GM12878 (cell line): Measurements from ENCODE around the gene SPAG9. TPM values are rescaled to one million over a fixed set of nuclear protein-coding genes. Genes with fewer than 3 reads are reported as not detected.

ENCODE experiments used
- ATAC-seq: fragments of 200-7000 bp; cut with Tn5 transposase; 3 replicates; pipeline ENCODE4 v1.9.1; 2020; ENCODE audit warnings: mild to moderate bottlenecking, moderate library complexity
- BruUV-seq: library from RNA; stranded (reverse); fragments of 400-500 nt; replicated peaks from 2 replicates; lab custom pipeline; 2021; lab: Mats Ljungman, UMichigan
- CTCF ChIA-PET: fragments of 300-600 bp; sonication (Branson Sonifier 250); formaldehyde crosslinking; extraction: SDS; loops from one replicate; lab custom pipeline; 2021; ENCODE audit warnings: inconsistent platforms; lab: Yijun Ruan, JAX
- POLR2A ChIA-PET: fragments of 350-600 bp; formaldehyde crosslinking; extraction: SDS; loops from one replicate; lab custom pipeline; 2021; ENCODE audit warnings: inconsistent platforms; lab: Charles Lee
- RAD21 ChIA-PET: fragments of 300-600 bp; sonication (Branson Sonifier 250); formaldehyde crosslinking; loops from one replicate; lab custom pipeline; 2023; ENCODE audit warnings: antibody characterized with exemption; ENCODE audit not compliant: unreplicated experiment; lab: Charles Lee
- SMC1A ChIA-PET: fragments of 300-600 bp; sonication (Branson Sonifier 250); formaldehyde crosslinking; loops from one replicate; lab custom pipeline; 2023; ENCODE audit not compliant: unreplicated experiment, uncharacterized antibody; lab: Charles Lee
- DNase-seq: peaks from one replicate; pipeline ENCODE4 v3.0.0-alpha.2; 2011; ENCODE audit warnings: low read depth, low spot score
- FAIRE-seq: peaks from 3 replicates; lab custom pipeline; 2011; peaks lifted over from hg19 to GRCh38; lab: Jason Lieb, UNC
- H2AFZ ChIP-seq: 2 replicates; pipeline ENCODE4 v1.6.0; 2011; ENCODE audit warnings: low read depth, low read length, control low read depth; ENCODE audit not compliant: control insufficient read depth
- H3K27ac ChIP-seq: 2 replicates; pipeline ENCODE4 v1.5.1; 2011; ENCODE audit warnings: control low read depth; ENCODE audit not compliant: control insufficient read depth, insufficient read depth
- H3K27me3 ChIP-seq, 2 experiments: replicated peaks in 1 of 2; 2 replicates each; pipeline versions ENCODE4 v1.6.0 to v1.6.1; 2011; ENCODE audit warnings: low read length in 1 of 2; ENCODE audit not compliant: control insufficient read depth in 2 of 2, insufficient read depth in 2 of 2
- H3K36me3 ChIP-seq, 2 experiments: 2 replicates each; pipeline ENCODE4 v1.5.1; 2011; ENCODE audit warnings: low read length in 1 of 2; ENCODE audit not compliant: control insufficient read depth in 2 of 2, insufficient read depth in 2 of 2
- H3K4me1 ChIP-seq: 2 replicates; pipeline ENCODE4 v1.6.1; 2011; ENCODE audit warnings: mild to moderate bottlenecking, low read length, moderate library complexity, mixed read lengths; ENCODE audit not compliant: control insufficient read depth, insufficient read depth
- H3K4me2 ChIP-seq: 2 replicates; pipeline ENCODE4 v1.6.0; 2011; ENCODE audit warnings: control low read depth; ENCODE audit not compliant: control insufficient read depth, insufficient read depth
- H3K4me3 ChIP-seq: fragments of 200-600 bp; sonication (generic); 2 replicates; pipeline ENCODE4 v1.5.1; 2016
- H3K79me2 ChIP-seq: 2 replicates; pipeline ENCODE4 v1.6.0; 2011; ENCODE audit warnings: low read length; ENCODE audit not compliant: control insufficient read depth, insufficient read depth
- H3K9ac ChIP-seq: 2 replicates; pipeline ENCODE4 v1.8.0; 2011; ENCODE audit warnings: low read length, control low read depth, mixed read lengths; ENCODE audit not compliant: control insufficient read depth, insufficient read depth
- H3K9me3 ChIP-seq: replicated peaks from 3 replicates; pipeline ENCODE4 v1.5.1; 2011; ENCODE audit warnings: mild to moderate bottlenecking, low read length; ENCODE audit not compliant: control insufficient read depth, insufficient read depth
- H4K20me1 ChIP-seq: 2 replicates; pipeline ENCODE4 v1.6.0; 2011; ENCODE audit not compliant: control insufficient read depth, insufficient read depth
- CHD1 ChIP-seq: IDR thresholded peaks from 2 replicates; pipeline ENCODE4 v1.6.1; 2012; ENCODE audit warnings: low read depth, low read length, improper control_type of control experiment
- CREM ChIP-seq: IDR thresholded peaks from 2 replicates; pipeline ENCODE4 v1.6.1; 2014; ENCODE audit warnings: antibody characterized with exemption, low read depth
- FOS ChIP-seq: IDR thresholded peaks from 3 replicates; pipeline ENCODE4 v1.6.1; 2011; ENCODE audit warnings: borderline replicate concordance; ENCODE audit not compliant: insufficient read length; ENCODE audit errors: extremely low read depth
- IRF4 ChIP-seq: IDR thresholded peaks from 2 replicates; pipeline ENCODE4 v1.6.1; 2011; ENCODE audit warnings: low read depth, low read length
- MEF2A ChIP-seq: IDR thresholded peaks from 2 replicates; pipeline ENCODE4 v1.6.1; 2011; ENCODE audit warnings: low read depth, mild to moderate bottlenecking, low read length, moderate library complexity; ENCODE audit not compliant: insufficient read depth
- RCOR1 ChIP-seq: conservative IDR thresholded peaks from 2 replicates; pipeline ENCODE4 v1.6.1; 2012; ENCODE audit warnings: low read depth, low read length, improper control_type of control experiment
- RFX5 ChIP-seq: IDR thresholded peaks from 2 replicates; pipeline ENCODE4 v1.6.1; 2011; ENCODE audit warnings: low read depth, low read length, improper control_type of control experiment
- STAT1 ChIP-seq: fragments of 450-650 bp; conservative IDR thresholded peaks from 2 replicates; pipeline ENCODE4 v1.6.1; 2014; ENCODE audit warnings: antibody characterized with exemption, mild to moderate bottlenecking
- TARDBP ChIP-seq: IDR thresholded peaks from 2 replicates; pipeline ENCODE4 v1.6.1; 2016; ENCODE audit warnings: borderline replicate concordance
- TCF7 ChIP-seq: IDR thresholded peaks from 2 replicates; pipeline ENCODE4 v1.6.1; 2014; ENCODE audit warnings: antibody characterized with exemption, borderline replicate concordance
- ZBTB4 ChIP-seq: fragments of 450-650 bp; formaldehyde crosslinking; IDR thresholded peaks from 2 replicates; pipeline ENCODE4 v1.4.0; 2022; ENCODE audit warnings: mild to moderate bottlenecking, moderate library complexity
- WGBS: methylation state at CpG from one replicate; pipeline ENCODE4 v1.1.6; 2016; ENCODE audit warnings: low lambda C conversion rate; ENCODE audit not compliant: insufficient replicate concordance, insufficient coverage; ENCODE audit errors: missing lambda C conversion rate; 5-methylcytosine and 5-hydroxymethylcytosine counted together
- in situ Hi-C: fragments of 300-500 bp; cut with MboI; formaldehyde crosslinking; loops from 9 replicates; pipeline ENCODE4 v1.14.3; 2018; ENCODE audit warnings: mixed read lengths
- intact Hi-C: fragments of 100-400 bp; cut with micrococcal nuclease; formaldehyde crosslinking; loops from one replicate; pipeline ENCODE4 v1.14.2; 2022; ENCODE audit not compliant: unreplicated experiment
- polyA plus RNA-seq, 11 experiments: library from polyadenylated mRNA; depleted of rRNA in 4 of 11; unstranded in 6 of 11; stranded (reverse) in 5 of 11; fragments of >200 nt; fragmentation: Nextera tagmentation in 4 of 11; fragmentation: Illumina TruSeq in 1 of 11; extraction: Ambion mirVana in 4 of 11; extraction: Trizol in 1 of 11; gene quantifications; 1 replicate in 1 of 11; 2 replicates in 10 of 11; pipeline versions ENCODE4 v1.2.1 to v1.2.3, GENCODE V29; 2011 to 2016; ENCODE audit warnings: inconsistent platforms in 2 of 11, missing spikeins in 2 of 11, low read depth in 1 of 11
- total RNA-seq, 4 experiments: library from RNA; depleted of rRNA in 3 of 4; stranded (reverse); fragments of >200 nt in 3 of 4; fragmentation: Illumina TruSeq in 1 of 4; extraction: Trizol in 1 of 4; gene quantifications; 2 replicates each; pipeline versions ENCODE4 v1.2.1 to v1.2.3, GENCODE V29; 2013 to 2021
- TF ChIP-seq, protein P1 (sequence below): fragments of 450-650 bp; formaldehyde crosslinking; IDR thresholded peaks from 2 replicates; pipeline ENCODE4 v1.5.0; 2022; ENCODE audit warnings: mild to moderate bottlenecking, missing genetic modification characterization
- TF ChIP-seq, protein P2 (sequence below): IDR thresholded peaks from 2 replicates; pipeline ENCODE4 v1.6.1; 2012; ENCODE audit warnings: low read depth, low read length, improper control_type of control experiment

SPAG9 gene
- total and polyA plus RNA-seq, 10 of the 15 experiments (the other 5 are each of a cell fraction or from before 2014, with no cell fraction given): 6.6 to 42.0 (median 24.9) TPM

- H3K9me3 ChIP-seq: no peaks in the 10 kb centered on the region
- H4K20me1 ChIP-seq: no peaks in the 10 kb centered on the region
- no peak overlapping the region for H2AFZ ChIP-seq
- ChIA-PET POLR2A (no interaction called here), CTCF (interaction anchor here (1.5 to 1.9 kb wide), 3 partner anchors 65 to 144 kb away, joined by 3 to 6 read pairs (median 4); no protein-coding TSS in a partner anchor), SMC1A (interaction anchor here (1.5 kb wide), 1 partner anchor 75 kb away, joined by 5 read pairs; no protein-coding TSS in a partner anchor), RAD21 (no interaction called here)
- no peaks in the 10 kb centered on the region for H3K36me3 ChIP-seq
- TF ChIP-seq RFX5 (no peak), STAT1 (no peak), TCF7 (no peak), CHD1 (no peak), IRF4 (no peak), CREM (no peak), FOS (no peak), ZBTB4 (no peak), RCOR1 (no peak), TARDBP (no peak), MEF2A (no peak)
- TF ChIP-seq, protein P1, sequence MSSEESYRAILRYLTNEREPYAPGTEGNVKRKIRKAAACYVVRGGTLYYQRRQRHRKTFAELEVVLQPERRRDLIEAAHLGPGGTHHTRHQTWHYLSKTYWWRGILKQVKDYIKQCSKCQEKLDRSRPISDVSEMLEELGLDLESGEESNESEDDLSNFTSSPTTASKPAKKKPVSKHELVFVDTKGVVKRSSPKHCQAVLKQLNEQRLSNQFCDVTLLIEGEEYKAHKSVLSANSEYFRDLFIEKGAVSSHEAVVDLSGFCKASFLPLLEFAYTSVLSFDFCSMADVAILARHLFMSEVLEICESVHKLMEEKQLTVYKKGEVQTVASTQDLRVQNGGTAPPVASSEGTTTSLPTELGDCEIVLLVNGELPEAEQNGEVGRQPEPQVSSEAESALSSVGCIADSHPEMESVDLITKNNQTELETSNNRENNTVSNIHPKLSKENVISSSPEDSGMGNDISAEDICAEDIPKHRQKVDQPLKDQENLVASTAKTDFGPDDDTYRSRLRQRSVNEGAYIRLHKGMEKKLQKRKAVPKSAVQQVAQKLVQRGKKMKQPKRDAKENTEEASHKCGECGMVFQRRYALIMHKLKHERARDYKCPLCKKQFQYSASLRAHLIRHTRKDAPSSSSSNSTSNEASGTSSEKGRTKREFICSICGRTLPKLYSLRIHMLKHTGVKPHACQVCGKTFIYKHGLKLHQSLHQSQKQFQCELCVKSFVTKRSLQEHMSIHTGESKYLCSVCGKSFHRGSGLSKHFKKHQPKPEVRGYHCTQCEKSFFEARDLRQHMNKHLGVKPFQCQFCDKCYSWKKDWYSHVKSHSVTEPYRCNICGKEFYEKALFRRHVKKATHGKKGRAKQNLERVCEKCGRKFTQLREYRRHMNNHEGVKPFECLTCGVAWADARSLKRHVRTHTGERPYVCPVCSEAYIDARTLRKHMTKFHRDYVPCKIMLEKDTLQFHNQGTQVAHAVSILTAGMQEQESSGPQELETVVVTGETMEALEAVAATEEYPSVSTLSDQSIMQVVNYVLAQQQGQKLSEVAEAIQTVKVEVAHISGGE (CRISPR knock-in tag): no peak
- TF ChIP-seq, protein P2, sequence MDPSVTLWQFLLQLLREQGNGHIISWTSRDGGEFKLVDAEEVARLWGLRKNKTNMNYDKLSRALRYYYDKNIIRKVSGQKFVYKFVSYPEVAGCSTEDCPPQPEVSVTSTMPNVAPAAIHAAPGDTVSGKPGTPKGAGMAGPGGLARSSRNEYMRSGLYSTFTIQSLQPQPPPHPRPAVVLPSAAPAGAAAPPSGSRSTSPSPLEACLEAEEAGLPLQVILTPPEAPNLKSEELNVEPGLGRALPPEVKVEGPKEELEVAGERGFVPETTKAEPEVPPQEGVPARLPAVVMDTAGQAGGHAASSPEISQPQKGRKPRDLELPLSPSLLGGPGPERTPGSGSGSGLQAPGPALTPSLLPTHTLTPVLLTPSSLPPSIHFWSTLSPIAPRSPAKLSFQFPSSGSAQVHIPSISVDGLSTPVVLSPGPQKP: no peak
- ATAC-seq: no peak
- peaks cover 3% of the 10 kb centered on the region; the same call in 1 of the 2 replicates for H3K4me1 ChIP-seq
- H3K27ac ChIP-seq: no peak overlapping the region
- 54% methylated on average over 4 of the region's 4 CpGs for WGBS
- no peak overlapping the region for H3K9ac ChIP-seq
- no peak for DNase-seq
- no peak overlapping the region for H3K4me3 ChIP-seq
- intact Hi-C loops (no loop called here), in situ Hi-C loops (no loop called here)
- no peaks in the 10 kb centered on the region for H3K27me3 ChIP-seq
- BruUV-seq: no TSS peak
- H3K79me2 ChIP-seq: no peaks in the 10 kb centered on the region
- no peak for FAIRE-seq
- no peak overlapping the region for H3K4me2 ChIP-seq
Measured at GRCh38 chr17:50927287-50927686, 193.4 kb downstream of the SPAG9 start.
